Neuronal stem cell (in vitro differentiated cells): ENCODE data around the gene ARMC5.
"Not testable (repeated sequence)": the region's sequence is repeated elsewhere in the genome, so short reads cannot be mapped to it uniquely, and the experiment has no call there.

Source experiments
- DNase-seq: peaks from one replicate; pipeline ENCODE4 v3.0.0-alpha.2; 2013; ENCODE audit warnings: low spot score
- H2AFZ ChIP-seq: one replicate; pipeline ENCODE4 v1.6.1; 2013; ENCODE audit warnings: mild to moderate bottlenecking, low read length, inconsistent platforms
- H2AK5ac ChIP-seq: 2 replicates; pipeline ENCODE4 v1.6.1; 2013; ENCODE audit warnings: low read depth, mild to moderate bottlenecking, inconsistent platforms, low read length, moderate library complexity, mixed read lengths
- H2BK120ac ChIP-seq: 2 replicates; pipeline ENCODE4 v1.6.1; 2013; ENCODE audit warnings: low read depth, mild to moderate bottlenecking, inconsistent platforms, low read length, moderate library complexity, mixed read lengths
- H2BK12ac ChIP-seq: one replicate; pipeline ENCODE4 v1.6.1; 2013; ENCODE audit warnings: low read length, inconsistent platforms
- H2BK15ac ChIP-seq: 2 replicates; pipeline ENCODE4 v1.6.1; 2013; ENCODE audit warnings: mild to moderate bottlenecking, low read length, inconsistent platforms, mixed read lengths
- H2BK5ac ChIP-seq: one replicate; pipeline ENCODE4 v1.6.1; 2013; ENCODE audit warnings: inconsistent platforms, mild to moderate bottlenecking, low read length, moderate library complexity
- H3K14ac ChIP-seq: one replicate; pipeline ENCODE4 v1.6.1; 2013; ENCODE audit warnings: low read length, inconsistent platforms
- H3K18ac ChIP-seq: 2 replicates; pipeline ENCODE4 v1.6.1; 2013; ENCODE audit warnings: low read length, inconsistent platforms
- H3K23ac ChIP-seq: 2 replicates; pipeline ENCODE4 v1.6.1; 2013; ENCODE audit warnings: low read depth, mild to moderate bottlenecking, mixed read lengths, low read length, inconsistent platforms; ENCODE audit not compliant: poor library complexity
- H3K27ac ChIP-seq: replicated peaks from 3 replicates; pipeline ENCODE4 v1.5.1; 2013; ENCODE audit warnings: low read length, inconsistent platforms
- H3K27me3 ChIP-seq, 3 experiments: 2 replicates each; pipeline ENCODE4 v1.6.1; 2013; ENCODE audit warnings: low read length in 3 of 3, mild to moderate bottlenecking in 2 of 3, inconsistent platforms in 1 of 3, low read depth in 1 of 3, mixed read lengths in 1 of 3, moderate library complexity in 1 of 3; ENCODE audit not compliant: control insufficient read depth in 3 of 3, insufficient read depth in 3 of 3
- H3K36me3 ChIP-seq, 2 donors: replicated peaks in 1 of 2; 2 replicates each; pipeline ENCODE4 v1.6.1; 2013; ENCODE audit warnings: low read length in 2 of 2; ENCODE audit not compliant: control insufficient read depth in 2 of 2, insufficient read depth in 2 of 2
- H3K4ac ChIP-seq: 2 replicates; pipeline ENCODE4 v1.6.1; 2013; ENCODE audit warnings: inconsistent platforms, mild to moderate bottlenecking, low read length, moderate library complexity
- H3K4me1 ChIP-seq, 2 donors: 1 replicate in 1 of 2; 2 replicates in 1 of 2; pipeline ENCODE4 v1.6.1; 2013; ENCODE audit warnings: low read length in 2 of 2, low read depth in 1 of 2; ENCODE audit not compliant: control insufficient read depth in 2 of 2, insufficient read depth in 1 of 2
- H3K4me2 ChIP-seq: one replicate; pipeline ENCODE4 v1.6.1; 2013; ENCODE audit warnings: mild to moderate bottlenecking, low read length, inconsistent platforms; ENCODE audit not compliant: insufficient read depth, poor library complexity, severe bottlenecking
- H3K4me3 ChIP-seq, 2 donors: 2 replicates each; pipeline ENCODE4 v1.5.1; 2013; ENCODE audit warnings: low read length in 2 of 2, mild to moderate bottlenecking in 2 of 2, inconsistent platforms in 1 of 2, moderate library complexity in 1 of 2
- H3K79me1 ChIP-seq: one replicate; pipeline ENCODE4 v1.6.1; 2013; ENCODE audit warnings: low read depth, mild to moderate bottlenecking, inconsistent platforms, low read length, moderate library complexity
- H3K9ac ChIP-seq: one replicate; pipeline ENCODE4 v1.6.1; 2013; ENCODE audit warnings: mild to moderate bottlenecking, low read depth, low read length, inconsistent platforms; ENCODE audit not compliant: poor library complexity
- H3K9me3 ChIP-seq, 2 donors: replicated peaks in 1 of 2; 2 replicates each; pipeline versions ENCODE3 to v1.6.1; 2013; ENCODE audit warnings: low read length in 2 of 2, mild to moderate bottlenecking in 2 of 2, inconsistent platforms in 1 of 2, low read depth in 1 of 2, mixed read lengths in 1 of 2, moderate library complexity in 1 of 2; ENCODE audit not compliant: control insufficient read depth in 2 of 2, insufficient read depth in 1 of 2
- H4K8ac ChIP-seq: one replicate; pipeline ENCODE4 v1.6.1; 2013; ENCODE audit warnings: low read depth, mild to moderate bottlenecking, inconsistent platforms, low read length, moderate library complexity
- H4K91ac ChIP-seq: one replicate; pipeline ENCODE4 v1.6.1; 2013; ENCODE audit warnings: low read length, low read depth, mild to moderate bottlenecking, inconsistent platforms; ENCODE audit not compliant: poor library complexity
- WGBS, 2 donors: extraction: QIAGEN DNeasy Blood & Tissue Kit; methylation state at CpG; one replicate each; pipeline ENCODE4 v1.1.7; 2013; ENCODE audit warnings: missing lambda C conversion rate in 2 of 2, mixed read lengths in 1 of 2; ENCODE audit not compliant: insufficient read length in 2 of 2, insufficient replicate concordance in 1 of 2; ENCODE audit errors: extremely low coverage in 2 of 2; 5-methylcytosine and 5-hydroxymethylcytosine counted together

Gene ARMC5

DNA sequence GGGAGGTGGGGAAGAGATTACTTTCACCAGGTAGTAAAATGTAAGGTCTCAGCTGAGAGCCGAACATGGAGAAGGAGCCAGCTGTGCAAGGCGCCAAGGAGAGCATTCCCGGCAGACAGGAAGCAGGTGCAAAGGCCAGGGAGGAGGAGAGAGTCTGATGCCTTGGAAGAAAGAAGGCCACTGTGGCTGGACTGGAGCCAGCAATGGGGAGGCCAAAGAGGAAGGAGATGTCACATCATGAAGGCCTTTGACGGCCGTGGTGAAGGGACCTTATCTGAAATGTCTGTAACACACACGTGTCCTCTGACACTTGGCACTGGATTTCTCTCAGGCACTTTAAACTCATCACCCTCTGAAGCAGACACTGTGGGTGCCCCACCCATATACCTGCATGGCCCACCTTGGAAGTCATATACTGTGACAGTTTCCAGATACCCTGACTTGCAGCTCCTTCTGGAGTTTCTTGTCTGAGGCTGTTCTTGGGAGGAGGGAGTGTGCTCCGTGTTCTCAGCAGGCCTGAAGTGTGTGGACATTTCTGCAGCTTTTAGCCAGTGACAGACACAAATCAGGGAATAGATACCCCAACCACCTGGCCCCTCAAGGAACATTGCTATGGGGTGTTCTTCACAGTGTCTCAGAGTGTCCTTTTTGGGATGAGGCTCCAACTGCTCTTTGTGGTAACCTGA is 21.7 kb downstream of the ARMC5 start:
- H3K4me3 ChIP-seq = no peak overlapping the region
- DNase-seq = no peak
- no peak overlapping the region for H3K18ac ChIP-seq
- no peak overlapping the region for H3K4me2 ChIP-seq
- H4K91ac ChIP-seq = no peak overlapping the region
- no peak overlapping the region for H2AFZ ChIP-seq
- H3K79me1 ChIP-seq = peaks cover 2% of the 10 kb centered on the region
- no peak overlapping the region for H2BK15ac ChIP-seq
- no peak overlapping the region for H3K9ac ChIP-seq
- H4K8ac ChIP-seq = no peak overlapping the region
- no peak overlapping the region for H3K4ac ChIP-seq
- H2BK120ac ChIP-seq = no peak overlapping the region
- no peak overlapping the region for H3K14ac ChIP-seq
- H3K27me3 ChIP-seq = peaks cover 8 to 68% (median 17%) of the 10 kb centered on the region in 3 experiments
- no peak overlapping the region for H2BK5ac ChIP-seq
- peaks cover 0 to 2% of the 10 kb centered on the region in 2 donors for H3K9me3 ChIP-seq
- no CpG with 5 or more reads among the region's 7 CpGs for WGBS, 2 donors
- H2BK12ac ChIP-seq = no peak overlapping the region
- H3K4me1 ChIP-seq = peaks cover 4 to 6% of the 10 kb centered on the region in 2 donors
- peaks cover 0 to 7% of the 10 kb centered on the region in 2 donors for H3K36me3 ChIP-seq
- H2AK5ac ChIP-seq = no peak overlapping the region
- H3K27ac ChIP-seq = no peak overlapping the region
- H3K23ac ChIP-seq = no peak overlapping the region

DNA sequence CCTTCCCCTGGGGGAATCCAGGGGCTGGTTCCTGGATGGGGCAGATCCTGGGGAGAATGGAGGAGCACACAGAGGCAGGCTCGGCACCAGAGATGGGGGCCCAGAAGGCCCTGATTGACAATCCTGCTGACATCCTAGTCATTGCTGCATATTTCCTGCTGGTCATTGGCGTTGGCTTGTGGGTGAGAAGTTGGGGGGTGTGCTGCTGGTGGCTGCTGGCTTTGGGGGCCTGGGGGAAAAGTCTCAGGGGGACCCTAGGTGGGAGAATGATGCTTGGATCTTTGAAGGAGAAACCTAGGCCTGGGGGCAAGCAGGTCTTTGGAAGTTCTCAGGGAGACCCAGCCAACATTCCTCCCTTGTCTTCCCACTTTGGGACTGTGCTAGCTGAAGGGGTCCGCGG is 23.8 kb downstream of the ARMC5 start, which contains the start of gene SLC5A2:
Gene SLC5A2 (plus strand): TSS at position 43 of the 400 bp plus-strand sequence. CDS start 14 bp downstream, at position 57.
- Histone ChIP-seq H3K27me3 (peaks cover 13 to 69% (median 15%) of the 10 kb centered on the region in 3 experiments), H2AFZ (no peak within 1 kb of the TSS), H3K23ac (no peak within 1 kb of the TSS), H2BK15ac (no peak within 1 kb of the TSS), H3K79me1 (no peaks in the 10 kb centered on the region), H4K91ac (no peak within 1 kb of the TSS), H3K4me2 (no peak within 1 kb of the TSS), H3K9ac (no peak within 1 kb of the TSS), H3K14ac (no peak within 1 kb of the TSS), H4K8ac (no peak within 1 kb of the TSS), H3K4me1 (peaks cover 4 to 5% of the 10 kb centered on the region in 2 donors), H2BK12ac (no peak within 1 kb of the TSS), H2BK5ac (no peak within 1 kb of the TSS), H3K9me3 (peaks cover 0 to 2% of the 10 kb centered on the region in 2 donors), H3K18ac (no peak within 1 kb of the TSS), H3K4ac (no peak within 1 kb of the TSS), H2AK5ac (no peak within 1 kb of the TSS), H2BK120ac (no peak within 1 kb of the TSS), H3K36me3 (peaks cover 0 to 1% of the 10 kb centered on the region in 2 donors), H3K27ac (no peak within 1 kb of the TSS), H3K4me3 (no peak within 1 kb of the TSS)
- no peak for DNase-seq
- no CpG with 5 or more reads among the region's 4 CpGs for WGBS, 2 donors

DNA sequence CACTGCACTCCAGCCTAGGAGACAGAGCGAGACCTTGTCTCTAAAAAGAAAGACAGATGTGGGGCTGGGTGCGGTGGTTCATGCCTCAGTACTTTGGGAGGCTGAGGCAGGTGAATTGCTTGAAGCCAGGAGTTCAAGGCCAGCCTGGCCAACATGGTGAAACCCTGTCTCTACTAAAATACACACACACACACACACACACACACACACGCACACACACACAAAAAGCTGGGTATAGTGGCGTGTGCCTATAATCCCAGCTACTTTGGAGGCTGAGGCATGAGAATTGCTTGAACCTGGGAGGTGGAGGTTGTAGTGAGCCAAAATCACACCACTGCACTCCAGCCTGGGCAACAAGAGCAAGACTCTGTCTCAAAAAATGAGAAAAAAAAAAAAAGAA is 24.7 kb downstream of the ARMC5 start:
- not testable (repeated sequence) for H4K8ac ChIP-seq, H2BK5ac ChIP-seq, H4K91ac ChIP-seq, H3K9me3 ChIP-seq, H3K79me1 ChIP-seq, H3K4me2 ChIP-seq, H3K4me3 ChIP-seq, H3K4ac ChIP-seq, H3K27ac ChIP-seq, H3K18ac ChIP-seq, H3K36me3 ChIP-seq, H2BK15ac ChIP-seq, H2AK5ac ChIP-seq, DNase-seq, H2BK12ac ChIP-seq, H3K23ac ChIP-seq, H3K14ac ChIP-seq, H2BK120ac ChIP-seq, H3K9ac ChIP-seq
- H3K4me1 ChIP-seq = peaks cover 4 to 11% of the 10 kb centered on the region in 2 donors
- H2AFZ ChIP-seq = peak overlapping the region; percentile 87
- peaks cover 15 to 71% (median 19%) of the 10 kb centered on the region in 3 experiments for H3K27me3 ChIP-seq
- no CpG with 5 or more reads among the region's 4 CpGs for WGBS, 2 donors

- Histone ChIP-seq H3K79me1 (peaks cover 3% of the 10 kb centered on the region), H3K36me3 (peaks cover 0 to 13% of the 10 kb centered on the region in 2 donors), H2BK5ac (no peak overlapping the region), H3K14ac (no peak overlapping the region), H3K9me3 (peaks cover 0 to 2% of the 10 kb centered on the region in 2 donors), H3K9ac (no peak overlapping the region), H3K27ac (no peak overlapping the region), H2AFZ (peak overlapping the region; percentile 87), H4K8ac (no peak overlapping the region), H3K23ac (peak overlapping the region; percentile 10), H3K4ac (no peak overlapping the region), H2BK120ac (no peak overlapping the region), H3K27me3 (peaks cover 15 to 67% (median 19%) of the 10 kb centered on the region in 3 experiments), H4K91ac (no peak overlapping the region), H2BK12ac (no peak overlapping the region), H3K18ac (no peak overlapping the region), H3K4me1 (peaks cover 4 to 11% of the 10 kb centered on the region in 2 donors), H2AK5ac (no peak overlapping the region), H2BK15ac (no peak overlapping the region), H3K4me3 (no peak overlapping the region), H3K4me2 (no peak overlapping the region)
- no CpG with 5 or more reads among the region's 14 CpGs for WGBS, 2 donors
- DNase-seq = no peak
These were observed 25.3 kb downstream of the ARMC5 start for GRCh38 chr16:31484491-31485171.
